WTC11 (cell line): ENCODE measurements around the gene RPS16. TPM values are rescaled to one million over a fixed set of nuclear protein-coding genes. Genes with fewer than 3 reads are reported as not detected.
A peak's percentile ranks its signal among the peaks of the same experiment; 100 is the strongest.

Source experiments
- AR ChIP-seq: fragments of 250-450 bp; sonication (Bioruptor Pico); IDR thresholded peaks from 2 replicates; pipeline ENCODE4 v1.9.0; 2021; ENCODE audit warnings: mild to moderate bottlenecking
- ARID4B ChIP-seq: sonication (generic); formaldehyde crosslinking; IDR thresholded peaks from 2 replicates; pipeline ENCODE4 v1.8.0; 2023; ENCODE audit warnings: missing genetic modification reagents, mild to moderate bottlenecking, borderline replicate concordance
- CREB1 ChIP-seq: sonication (generic); formaldehyde crosslinking; IDR thresholded peaks from 2 replicates; pipeline ENCODE4 v1.8.0; 2023; ENCODE audit warnings: mild to moderate bottlenecking, missing genetic modification reagents
- CREM ChIP-seq: sonication (generic); formaldehyde crosslinking; IDR thresholded peaks from 2 replicates; pipeline ENCODE4 v1.8.1; 2022; ENCODE audit warnings: mild to moderate bottlenecking, missing genetic modification reagents, moderate library complexity
- E2F1 ChIP-seq: sonication (generic); formaldehyde crosslinking; IDR thresholded peaks from 2 replicates; pipeline ENCODE4 v1.8.0; 2022; ENCODE audit warnings: mild to moderate bottlenecking, missing genetic modification reagents
- ERG ChIP-seq: fragments of 250-450 bp; sonication (Bioruptor Pico); IDR thresholded peaks from 2 replicates; pipeline ENCODE4 v1.8.0; 2021; ENCODE audit warnings: mild to moderate bottlenecking
- FOXP1 ChIP-seq: sonication (generic); formaldehyde crosslinking; IDR thresholded peaks from 2 replicates; pipeline ENCODE4 v1.8.0; 2022; ENCODE audit warnings: missing genetic modification reagents, mild to moderate bottlenecking, moderate library complexity, borderline replicate concordance
- GABPB1 ChIP-seq: sonication (generic); formaldehyde crosslinking; IDR thresholded peaks from 2 replicates; pipeline ENCODE4 v1.8.1; 2023; ENCODE audit warnings: mild to moderate bottlenecking, missing genetic modification reagents
- GTF2I ChIP-seq: fragments of 250-450 bp; sonication (Bioruptor Pico); conservative IDR thresholded peaks from 2 replicates; pipeline ENCODE4 v1.4.0; 2021; ENCODE audit warnings: mild to moderate bottlenecking
- HMGA2 ChIP-seq: fragments of 250-450 bp; sonication (Bioruptor Pico); IDR thresholded peaks from 2 replicates; pipeline ENCODE4 v1.4.0; 2021; ENCODE audit warnings: mild to moderate bottlenecking, moderate library complexity
- OVOL2 ChIP-seq: fragments of 250-450 bp; sonication (Bioruptor Pico); IDR thresholded peaks from 2 replicates; pipeline ENCODE4 v1.9.0; 2021; ENCODE audit warnings: mild to moderate bottlenecking, borderline replicate concordance
- PRDM15 ChIP-seq: sonication (generic); formaldehyde crosslinking; IDR thresholded peaks from 2 replicates; pipeline ENCODE4 v1.8.0; 2022; ENCODE audit warnings: missing genetic modification reagents
- PRRX2 ChIP-seq: fragments of 250-450 bp; sonication (Bioruptor Pico); IDR thresholded peaks from 2 replicates; pipeline ENCODE4 v1.8.0; 2021; ENCODE audit warnings: mild to moderate bottlenecking
- SMAD4 ChIP-seq: sonication (generic); formaldehyde crosslinking; IDR thresholded peaks from 2 replicates; pipeline ENCODE4 v1.8.0; 2022; ENCODE audit warnings: mild to moderate bottlenecking, missing genetic modification reagents
- ZNF219 ChIP-seq: sonication (generic); formaldehyde crosslinking; IDR thresholded peaks from 2 replicates; pipeline ENCODE4 v1.8.0; 2023; ENCODE audit warnings: missing genetic modification reagents, mild to moderate bottlenecking, borderline replicate concordance
- ZNF281 ChIP-seq: sonication (generic); formaldehyde crosslinking; IDR thresholded peaks from 2 replicates; pipeline ENCODE4 v1.8.0; 2023; ENCODE audit warnings: mild to moderate bottlenecking, missing genetic modification reagents
- ZNF416 ChIP-seq: fragments of 250-450 bp; sonication (Bioruptor Pico); IDR thresholded peaks from 2 replicates; pipeline ENCODE4 v1.9.0; 2021; ENCODE audit warnings: mild to moderate bottlenecking, inconsistent platforms
- total RNA-seq: library from RNA; stranded (reverse); gene quantifications from 3 replicates; pipeline ENCODE4 v1.2.3, GENCODE V29; 2021

RPS16 gene
- total RNA-seq, 1 experiment from 2014 or later, result 2,962 TPM

- TF ChIP-seq ZNF219 (CRISPR knock-in tag) (no peak), CREB1 (CRISPR knock-in tag) (0 out of 2 replicates have a peak, but pooled peaks have one; percentile 22), ARID4B (peak; percentile 30; the same call in 1 of the 2 replicates), OVOL2 (CRISPR knock-in tag) (no peak), FOXP1 (CRISPR knock-in tag) (peak; percentile 26; the same call in 1 of the 2 replicates), ERG (CRISPR knock-in tag) (0 out of 2 replicates have a peak, but pooled peaks have one; percentile 73), PRDM15 (no peak), E2F1 (0 out of 2 replicates have a peak, but pooled peaks have one; percentile 67), GABPB1 (CRISPR knock-in tag) (no peak), CREM (CRISPR knock-in tag) (0 out of 2 replicates have a peak, but pooled peaks have one; percentile 64), ZNF416 (CRISPR knock-in tag) (no peak), GTF2I (CRISPR knock-in tag) (no peak), HMGA2 (CRISPR knock-in tag) (peak; percentile 50; the same call in 1 of the 2 replicates), SMAD4 (0 out of 2 replicates have a peak, but pooled peaks have one; percentile 17), ZNF281 (CRISPR knock-in tag) (peak; percentile 96), PRRX2 (CRISPR knock-in tag) (0 out of 2 replicates have a peak, but pooled peaks have one; percentile 37), AR (CRISPR knock-in tag) (peak; percentile 84)
Measured at GRCh38 chr19:39412100-39412866, 23.5 kb downstream of the RPS16 start, which contains the start of gene PLEKHG2 (continued).
